Stimulated activated CD8-positive, alpha-beta memory T cell treated with anti-CD3 and anti-CD28 coated beads, Interleukin-12 subunit alpha, Interleukin-12 subunit beta, amount 100 ng/mL, for 24 hours (primary cell): ENCODE data around the gene CHCHD5.
"Not testable (repeated sequence)": the region's sequence is repeated elsewhere in the genome, so short reads cannot be mapped to it uniquely, and the experiment has no call there.

Source experiments
- DNase-seq: peaks from one replicate; pipeline ENCODE4 v3.0.0-alpha.2; 2020; ENCODE audit errors: extremely low read depth

The CHCHD5 gene

GRCh38 chr2:112588611-112589045 lies 4.2 kb downstream of the CHCHD5 start:
- no peak for DNase-seq

- no peak for DNase-seq
Measured at GRCh38 chr2:112591413-112591812, 7.0 kb downstream of the CHCHD5 start.

GRCh38 chr2:112593736-112594135 lies 9.3 kb downstream of the CHCHD5 start:
- no peak for DNase-seq

DNA sequence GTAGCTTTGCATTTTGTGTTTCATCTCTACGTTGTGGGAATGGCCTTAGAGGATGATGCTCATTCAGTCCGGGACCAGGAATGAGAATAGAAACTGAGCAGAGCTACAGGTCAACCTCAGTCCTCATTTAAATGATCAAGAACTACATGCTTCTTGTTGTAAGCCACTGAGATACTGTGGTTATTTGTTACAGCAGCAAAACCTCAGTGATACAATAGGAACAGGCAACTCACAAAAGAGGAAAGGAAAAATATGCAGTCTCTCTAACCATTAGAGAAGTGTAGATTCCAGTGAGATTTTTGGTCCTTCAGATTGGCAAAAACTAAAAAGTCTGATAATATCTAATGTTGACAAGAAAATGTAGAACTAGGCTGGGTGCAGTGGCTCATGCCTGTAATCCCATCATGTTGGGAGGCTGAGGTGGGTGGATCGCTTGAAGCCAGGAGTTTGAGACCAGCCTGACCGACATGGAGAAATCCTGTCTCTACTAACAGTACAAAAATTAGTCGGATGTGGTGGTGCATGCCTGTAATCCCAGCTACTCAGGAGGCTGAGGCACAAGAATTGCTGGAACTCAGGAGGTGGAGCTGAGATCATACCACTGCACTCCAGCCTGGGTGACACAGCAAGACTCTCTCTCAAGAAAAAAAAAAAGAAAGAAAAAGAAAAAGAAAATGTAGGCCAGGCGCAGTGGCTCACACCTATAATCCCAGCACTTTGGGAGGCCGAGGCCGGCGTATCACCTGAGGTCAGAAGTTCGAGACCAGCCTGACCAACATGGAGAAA lies 13.3 kb downstream of the CHCHD5 start:
- DNase-seq: no peak

- DNase-seq: no peak
Measured at GRCh38 chr2:112600634-112601033, 16.2 kb downstream of the CHCHD5 start.

- DNase-seq: no peak
Measured at GRCh38 chr2:112601754-112602153, 17.3 kb downstream of the CHCHD5 start.

DNA sequence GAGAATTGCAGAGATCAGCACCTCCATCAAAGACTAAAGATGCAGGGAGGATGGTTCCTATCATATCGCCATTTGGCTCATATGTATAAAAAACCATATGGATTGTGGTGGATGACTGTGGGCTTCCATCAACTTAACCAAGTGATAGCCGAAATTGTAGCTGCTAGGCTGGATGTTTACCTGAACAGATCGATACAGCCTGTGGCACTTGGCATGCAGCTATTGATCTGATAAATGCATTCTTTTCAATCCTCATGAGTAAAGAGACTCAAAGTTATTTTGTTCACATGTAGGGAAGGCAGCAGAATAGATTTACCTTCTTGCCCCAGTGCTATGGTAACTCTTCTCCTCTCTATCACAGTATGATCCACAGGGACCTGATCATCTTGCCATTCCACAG lies 18.5 kb downstream of the CHCHD5 start:
- no peak for DNase-seq

- no peak for DNase-seq
Measured at GRCh38 chr2:112603731-112604130, 19.3 kb downstream of the CHCHD5 start.

GRCh38 chr2:112604952-112605351 lies 20.5 kb downstream of the CHCHD5 start:
- no peak for DNase-seq

DNA sequence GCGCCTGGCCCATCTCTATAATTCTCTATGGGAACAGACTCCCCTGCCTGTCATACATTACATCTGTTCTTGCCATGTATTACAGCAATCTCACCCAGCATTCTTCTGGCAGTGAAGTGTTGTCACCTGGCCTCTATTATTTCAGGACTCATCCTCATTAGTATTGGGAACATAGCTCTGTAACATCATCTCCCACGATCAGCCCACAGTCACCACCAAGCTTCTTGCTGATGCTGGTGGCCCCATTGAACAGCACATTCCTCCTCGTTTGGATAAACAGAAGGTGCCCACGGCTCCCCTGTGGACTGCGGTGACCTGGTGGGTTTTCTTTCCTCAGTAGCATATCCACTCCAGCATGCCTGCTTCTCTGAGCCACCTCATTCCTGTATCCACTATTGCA lies 21.5 kb downstream of the CHCHD5 start:
- DNase-seq: no peak

- no peak for DNase-seq
Measured at GRCh38 chr2:112606547-112606946, 22.1 kb downstream of the CHCHD5 start.

DNA sequence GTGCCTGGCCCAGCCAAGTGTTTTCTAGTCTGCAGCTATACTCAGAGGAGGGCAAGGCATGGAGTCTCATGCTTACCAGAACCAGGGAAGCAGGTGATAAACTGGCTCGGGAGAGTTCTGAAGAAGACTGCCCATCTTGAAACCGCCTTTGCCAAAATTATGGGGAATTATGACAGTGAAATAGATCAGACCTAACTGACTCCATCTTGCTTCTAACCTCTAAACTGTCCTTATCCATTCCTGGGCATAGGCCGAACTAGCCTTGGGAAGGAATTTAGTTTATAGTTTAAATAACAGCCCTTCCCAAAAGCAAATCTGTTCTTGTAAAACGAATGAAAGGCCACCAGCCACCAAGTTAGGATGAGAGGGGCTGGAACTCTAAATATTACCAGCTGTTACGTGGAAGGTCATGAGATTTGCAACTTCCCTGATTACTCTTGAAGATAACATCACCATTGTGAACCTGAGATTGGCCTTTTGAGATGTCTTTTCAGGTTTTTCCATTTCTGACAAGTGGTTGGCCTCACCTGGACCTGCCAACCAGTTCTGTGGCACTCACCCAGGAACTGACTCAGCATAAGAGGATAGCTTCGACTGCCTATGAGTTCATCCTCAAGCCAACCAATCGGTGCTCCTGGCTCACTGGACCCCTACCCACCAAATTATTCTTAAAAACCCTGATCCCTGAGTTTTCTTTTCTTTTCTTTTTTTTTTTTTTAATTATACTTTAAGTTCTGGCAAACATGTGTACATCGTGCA lies 23.4 kb downstream of the CHCHD5 start:
- DNase-seq: no peak

GRCh38 chr2:112609320-112609719 lies 24.9 kb downstream of the CHCHD5 start:
- not testable (repeated sequence) for DNase-seq

- DNase-seq: not testable (repeated sequence)
Measured at GRCh38 chr2:112612283-112612682, 27.9 kb downstream of the CHCHD5 start.

- DNase-seq: no peak
Measured at GRCh38 chr2:112614201-112614840, 29.9 kb downstream of the CHCHD5 start.

DNA sequence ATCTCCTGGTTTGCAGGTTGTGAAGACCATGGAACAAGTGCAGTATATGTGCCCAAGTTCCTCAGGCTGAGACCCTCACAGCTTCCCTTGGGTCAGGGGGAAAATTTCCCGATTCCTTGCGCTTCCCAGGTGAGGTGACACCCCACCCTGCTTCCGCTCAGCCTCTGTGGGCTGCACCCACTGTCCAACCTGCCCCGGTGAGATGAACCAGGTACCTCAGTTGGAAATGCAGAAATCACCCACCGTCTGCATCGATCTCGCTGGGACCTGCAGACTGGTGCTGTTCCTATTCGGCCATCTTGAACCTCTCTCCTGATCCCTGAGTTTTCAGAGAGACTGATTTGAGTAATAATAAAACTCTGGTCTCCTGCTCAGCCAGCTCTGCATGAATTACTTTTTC lies 30.6 kb downstream of the CHCHD5 start:
- DNase-seq: no peak

GRCh38 chr2:112615798-112616197 lies 31.4 kb downstream of the CHCHD5 start:
- not testable (repeated sequence) for DNase-seq

DNA sequence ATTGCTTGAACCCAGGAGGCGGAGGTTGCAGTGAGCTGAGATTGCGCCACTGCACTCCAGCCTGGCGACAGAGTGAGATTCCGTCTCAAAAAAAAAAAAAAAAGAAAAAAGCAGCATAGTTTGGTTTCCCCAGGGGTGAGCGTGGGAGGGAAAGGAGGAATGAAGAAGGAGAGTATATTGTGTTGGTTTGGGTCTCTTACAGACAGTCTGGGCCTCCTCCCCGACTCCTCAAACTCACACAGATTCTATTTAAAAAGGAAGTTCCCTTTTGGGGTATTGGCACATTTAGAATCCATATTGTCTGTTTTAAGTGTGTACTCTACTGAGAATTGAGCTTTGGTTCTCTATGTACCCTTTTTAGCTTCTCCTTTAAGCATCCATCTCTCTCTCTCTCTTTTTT lies 34.0 kb downstream of the CHCHD5 start:
- no peak for DNase-seq

- no peak for DNase-seq
Measured at GRCh38 chr2:112621790-112622527, 37.5 kb downstream of the CHCHD5 start.

GRCh38 chr2:112622528-112622849 lies 38.1 kb downstream of the CHCHD5 start:
- no peak for DNase-seq

DNA sequence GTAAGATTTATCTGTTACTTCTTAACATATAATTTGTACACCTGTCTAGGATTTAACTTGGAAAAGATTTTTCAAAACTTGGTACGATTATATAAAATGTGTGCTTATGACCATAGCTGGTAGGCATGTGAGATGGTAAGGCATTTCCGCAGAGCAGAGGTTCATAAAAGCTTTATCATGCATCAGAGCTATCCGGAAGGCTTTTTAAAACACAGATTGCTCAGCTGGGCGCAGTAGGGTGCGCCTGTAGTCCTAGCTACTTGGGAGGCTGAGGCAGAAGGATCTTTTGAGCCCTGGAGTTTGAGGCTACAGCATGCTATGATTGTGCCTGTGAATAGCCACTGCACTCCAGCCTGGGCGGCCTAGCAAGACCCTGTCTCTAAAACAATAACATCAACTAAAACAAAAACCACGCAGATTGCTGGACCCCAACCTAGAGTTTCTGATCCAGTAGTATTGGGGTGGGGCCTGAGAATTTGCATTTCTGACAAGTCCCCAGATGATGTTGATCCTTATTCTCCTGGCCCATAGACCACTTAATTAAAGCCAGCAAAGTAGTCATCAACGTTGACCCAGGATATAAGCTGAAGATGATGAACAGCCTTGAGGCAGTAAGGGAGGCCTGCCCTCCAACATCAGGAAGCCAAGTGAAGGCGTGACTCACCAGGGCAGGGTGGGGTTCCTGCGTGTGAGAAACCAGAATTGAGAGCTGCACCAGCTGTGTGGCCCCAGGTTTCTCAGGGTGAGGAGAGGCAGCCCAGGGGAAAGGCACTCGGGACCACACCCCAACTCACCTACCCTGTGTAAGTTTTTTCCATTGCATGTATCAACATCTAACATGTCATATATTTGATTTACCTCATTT lies 39.7 kb downstream of the CHCHD5 start:
- peak; percentile 41 for DNase-seq
